ENCODE data around the gene RFX7.
A peak's percentile ranks its signal among the peaks of the same experiment; 100 is the strongest.
"Not testable (repeated sequence)": the region's sequence is repeated elsewhere in the genome, so short reads cannot be mapped to it uniquely, and the experiment has no call there.

The RFX7 gene

DNA sequence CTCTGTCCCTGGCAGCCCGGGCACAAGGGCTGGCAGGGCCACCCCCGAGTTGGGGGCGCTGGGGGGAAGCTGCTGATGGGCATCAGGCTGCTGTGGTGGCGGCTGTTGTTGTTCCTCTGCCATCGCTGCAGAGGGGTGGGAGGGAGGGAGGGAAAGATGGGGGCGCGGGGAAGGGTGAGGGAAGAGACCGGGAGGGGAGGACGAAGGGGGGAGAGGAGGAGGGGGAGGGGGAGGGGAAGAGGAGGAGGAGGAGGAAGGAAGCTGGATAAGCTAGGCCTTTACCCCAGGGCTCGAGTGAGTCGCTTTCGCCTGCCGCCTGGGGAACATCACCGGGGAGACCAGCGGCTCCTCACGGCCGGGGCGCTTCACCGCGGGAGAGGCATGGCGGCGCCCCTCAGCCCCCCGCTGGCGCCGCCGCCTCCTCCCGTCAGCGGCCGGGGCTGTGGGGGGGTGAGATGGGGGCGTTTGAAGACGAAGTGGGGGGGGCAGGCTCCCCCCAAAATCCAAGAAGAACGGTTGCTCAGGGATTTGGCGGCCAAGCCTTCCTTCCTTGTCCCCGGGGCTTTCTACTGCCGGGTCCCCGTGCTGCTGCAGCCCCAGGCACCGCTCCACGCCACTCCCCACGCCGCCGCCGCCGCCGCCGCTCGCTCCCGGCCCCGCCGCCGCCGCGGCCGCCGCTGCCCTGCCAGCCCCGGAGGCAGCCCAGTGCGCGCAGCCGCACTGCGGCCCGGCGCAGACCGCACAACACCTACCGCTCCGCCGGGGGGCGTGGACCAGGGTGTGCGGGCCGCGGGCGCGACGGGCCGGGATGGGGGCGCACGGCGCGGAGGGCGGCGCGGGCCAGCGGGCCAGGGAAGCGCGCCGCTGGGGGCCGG lies at the start of gene RFX7:
Gene RFX7, minus strand, starts transcription at position 717 of the 875 bp plus-strand sequence. Its CDS starts 594 bp downstream, at position 123.
- DNase-seq, result peak; percentile 75

DNA sequence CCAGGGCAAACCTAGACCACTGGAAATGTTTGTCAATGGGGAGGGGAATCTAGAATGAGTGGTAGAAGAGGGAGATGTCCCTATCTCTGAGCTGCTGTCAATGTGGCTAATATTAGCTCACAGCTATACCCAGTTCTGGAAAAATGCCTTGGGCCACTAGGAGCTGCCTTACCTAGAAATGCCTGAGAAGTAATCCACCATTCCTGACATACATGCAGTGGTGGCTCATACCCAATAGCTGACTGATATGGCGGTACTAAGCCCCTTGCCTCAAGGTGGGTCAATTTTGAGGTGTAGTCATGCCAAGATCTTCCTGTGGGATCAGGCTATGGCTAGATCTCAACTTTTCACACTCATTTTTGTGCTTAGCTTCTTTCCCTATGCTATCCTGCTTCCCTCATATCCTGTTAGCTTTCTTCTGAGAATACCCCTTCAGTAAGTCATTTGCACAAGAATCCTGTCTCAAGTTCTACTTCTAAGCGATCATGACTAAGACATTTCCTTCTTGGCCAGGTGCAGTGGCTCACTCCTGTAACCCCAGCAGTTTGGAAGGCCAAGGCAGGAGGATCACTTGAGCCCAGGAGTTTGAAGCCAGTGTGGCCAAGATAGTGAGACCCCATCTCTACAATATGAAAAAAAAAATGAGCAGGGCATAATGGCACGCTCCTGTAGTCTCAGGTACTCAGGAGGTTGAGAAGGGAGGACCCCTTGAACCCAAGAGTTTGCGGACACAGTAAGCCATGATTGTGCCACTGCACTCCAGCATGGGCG lies 49.1 kb upstream of the RFX7 start:
- DNase-seq, result no peak

DNA sequence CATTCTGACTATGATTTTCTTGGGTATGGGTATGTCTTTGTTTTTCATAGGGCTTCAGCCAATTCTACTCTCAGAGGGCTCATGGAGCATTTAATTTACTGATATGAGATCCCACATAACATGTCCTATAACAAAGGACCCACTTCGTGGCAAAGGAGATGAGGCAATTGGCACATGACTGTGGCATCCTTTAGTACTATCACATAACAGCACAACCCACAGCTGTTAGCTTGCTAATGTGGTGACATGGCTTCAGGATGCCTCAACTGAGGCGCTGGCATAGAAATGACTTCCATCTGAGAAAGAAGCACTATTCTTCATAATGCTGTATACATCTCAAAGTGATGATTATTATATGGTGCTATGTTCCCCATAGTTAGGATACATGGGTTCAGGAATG lies 48.1 kb upstream of the RFX7 start:
- DNase-seq, result no peak

DNA sequence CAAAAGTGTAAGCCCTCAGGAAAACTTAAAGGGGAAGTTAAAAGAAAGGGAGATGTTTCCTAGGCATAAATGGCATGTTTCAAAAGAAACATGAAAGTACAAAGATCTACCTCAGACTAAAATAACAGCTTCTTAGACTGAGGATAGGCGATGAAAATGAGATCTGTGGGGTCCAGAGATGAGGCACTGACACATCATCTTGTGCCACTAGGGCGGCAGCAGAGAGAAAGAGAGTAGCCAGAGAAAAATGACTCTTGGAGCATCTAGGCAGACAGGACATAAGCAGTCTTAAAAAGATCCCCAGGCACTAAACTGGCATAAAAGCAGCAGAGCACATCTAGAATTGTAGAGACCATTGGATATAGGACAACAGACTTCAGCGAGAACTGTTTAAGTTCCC lies 42.5 kb upstream of the RFX7 start:
- no peak for DNase-seq

DNA sequence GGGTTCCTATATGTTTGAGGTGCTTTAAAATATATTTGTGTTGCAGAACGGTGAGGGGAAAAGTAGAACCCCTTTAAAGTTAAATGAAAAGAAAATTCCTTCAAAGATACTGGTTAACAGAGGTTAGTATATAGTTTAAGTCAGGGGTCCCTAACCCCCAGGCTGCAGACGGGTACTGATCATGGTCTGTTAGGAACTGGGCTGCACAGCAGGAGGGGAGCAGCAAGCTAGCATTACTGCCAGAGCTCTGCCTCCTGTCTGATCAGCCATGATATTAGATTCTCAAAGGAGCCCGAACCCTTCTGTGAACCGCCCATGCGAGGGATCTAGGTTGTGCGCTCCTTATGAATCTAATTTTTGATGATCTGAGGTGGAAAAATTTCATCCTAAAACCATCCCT lies 37.5 kb upstream of the RFX7 start:
- DNase-seq, result no peak

- no peak for DNase-seq
These were observed 30.0 kb upstream of the RFX7 start for GRCh38 chr15:56273724-56274123.

GRCh38 chr15:56272454-56272853 lies 28.8 kb upstream of the RFX7 start:
- no peak for DNase-seq

DNA sequence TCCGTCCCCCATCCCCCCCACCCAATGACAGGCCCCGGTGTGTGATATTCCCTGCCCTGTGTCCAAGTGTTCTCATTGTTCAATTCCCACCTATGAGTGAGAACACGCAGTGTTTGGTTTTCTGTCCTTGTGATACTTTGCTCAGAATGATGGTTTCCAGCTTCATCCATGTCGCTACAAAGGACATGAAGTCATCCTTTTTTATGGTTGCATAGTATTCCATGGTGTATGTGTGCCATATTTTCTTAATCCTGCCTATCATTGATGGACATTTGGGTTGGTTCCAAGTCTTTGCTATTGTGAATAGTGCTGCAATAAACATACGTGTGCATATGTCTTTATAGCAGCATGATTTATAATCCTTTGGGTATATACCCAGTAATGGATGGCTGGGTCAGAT lies 22.8 kb upstream of the RFX7 start:
- DNase-seq, result not testable (repeated sequence)

DNA sequence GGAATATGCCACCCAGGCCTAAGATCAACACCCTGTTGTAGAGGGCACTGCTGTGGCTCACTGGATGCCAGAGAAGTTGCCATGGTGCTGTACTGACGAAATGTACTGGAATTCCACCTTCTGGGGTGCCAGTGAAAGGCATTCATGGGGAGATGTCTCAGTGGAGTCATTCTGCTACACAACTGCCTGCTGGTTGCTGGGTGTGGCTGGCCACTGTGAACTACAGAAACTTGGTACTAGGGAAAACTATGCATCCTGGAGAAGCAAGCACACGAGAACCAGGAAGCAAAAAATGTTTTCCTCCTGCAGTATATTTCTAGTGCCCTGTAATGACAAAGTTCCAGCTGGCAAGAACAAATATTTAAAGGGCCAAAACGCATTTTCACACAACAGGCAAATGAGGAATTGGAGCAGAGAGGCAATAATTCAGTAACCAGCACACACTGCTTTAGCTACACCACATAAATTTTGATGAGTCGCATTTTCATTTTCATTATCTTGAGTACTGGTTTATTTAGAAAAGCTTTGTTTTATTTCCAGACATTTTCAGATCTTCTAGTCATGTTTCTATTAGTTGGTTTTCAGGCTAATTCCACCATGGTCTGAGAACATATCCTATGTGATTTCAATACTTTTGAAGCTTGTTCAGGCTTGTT lies 18.3 kb upstream of the RFX7 start:
- no peak for DNase-seq

GRCh38 chr15:56257306-56257705 lies 13.6 kb upstream of the RFX7 start:
- not testable (repeated sequence) for DNase-seq

DNA sequence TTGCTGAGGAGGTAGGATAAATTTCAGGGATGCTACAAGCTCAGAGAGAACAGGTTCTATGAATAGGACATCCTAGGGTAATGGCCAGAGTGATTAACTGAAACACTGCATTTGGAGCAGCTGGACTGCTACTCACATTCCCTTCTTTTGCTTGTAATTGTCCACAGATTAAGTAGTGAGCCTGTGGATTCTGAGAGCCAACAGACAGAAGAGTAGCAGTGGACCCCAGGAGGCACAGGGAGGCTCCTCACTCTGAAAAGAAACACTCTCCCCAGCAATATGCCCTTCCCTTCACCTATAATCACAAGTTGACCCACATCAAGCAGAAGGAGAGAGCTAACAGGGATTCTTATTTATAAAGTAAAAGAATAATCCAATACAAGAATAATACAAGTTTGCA lies 10.6 kb upstream of the RFX7 start:
- DNase-seq, result no peak

GRCh38 chr15:56252386-56252785 lies 8.7 kb upstream of the RFX7 start:
- no peak for DNase-seq

DNA sequence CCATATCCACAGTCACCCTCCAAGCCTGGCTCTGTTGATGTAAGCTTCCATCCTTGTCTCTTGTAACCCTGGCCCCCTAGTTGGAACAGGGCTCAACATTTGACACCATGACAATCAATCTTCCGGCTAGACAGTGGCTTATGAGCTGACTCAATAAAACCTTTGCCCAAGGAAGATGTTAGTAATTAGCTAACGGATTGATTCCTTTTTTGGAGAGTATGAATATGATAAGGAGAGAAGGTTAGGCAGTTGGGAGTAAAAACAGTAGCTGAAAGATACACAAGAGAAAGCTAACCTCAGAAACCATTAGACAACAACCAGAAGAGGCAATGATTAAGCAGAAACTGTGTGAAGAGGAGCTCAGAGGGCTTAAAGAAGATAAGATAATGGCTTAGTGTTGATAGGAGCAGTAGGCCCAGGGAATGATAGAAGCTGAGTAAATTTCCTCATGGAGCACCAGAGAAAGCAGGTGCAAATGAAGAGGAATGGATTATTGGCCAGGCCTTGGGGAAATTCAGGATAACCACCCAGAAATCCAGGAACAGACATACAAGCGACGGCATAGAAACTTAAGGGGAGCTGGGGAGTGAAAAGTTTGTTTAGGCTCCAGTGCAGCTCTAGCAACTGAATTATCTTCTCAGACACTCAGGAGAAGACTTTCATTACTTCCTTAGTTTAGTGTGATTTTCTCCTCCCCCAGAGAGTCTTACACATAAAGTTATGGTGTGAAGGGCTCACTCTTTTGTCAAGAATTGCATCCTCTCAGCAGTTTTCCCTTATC lies 7.8 kb upstream of the RFX7 start:
- no peak for DNase-seq

DNA sequence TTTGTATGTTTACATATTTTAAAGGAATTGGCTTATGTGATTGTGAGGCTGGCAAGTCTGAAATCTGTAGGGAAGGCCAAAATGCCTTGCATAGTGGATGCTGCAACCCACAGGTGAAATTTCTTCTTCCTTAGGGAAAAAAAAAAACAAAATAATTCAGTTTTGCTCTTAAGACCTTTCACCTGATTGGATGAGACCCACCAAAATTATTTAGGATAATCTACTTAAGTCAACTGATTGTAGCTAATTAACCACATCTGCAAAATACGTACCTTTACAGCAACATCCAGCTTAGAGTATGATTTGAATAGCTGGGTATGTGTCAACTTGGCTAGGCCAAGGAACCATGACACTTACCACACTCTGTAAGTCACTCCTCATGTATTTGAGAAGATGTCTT lies 6.9 kb upstream of the RFX7 start:
- no peak for DNase-seq

DNA sequence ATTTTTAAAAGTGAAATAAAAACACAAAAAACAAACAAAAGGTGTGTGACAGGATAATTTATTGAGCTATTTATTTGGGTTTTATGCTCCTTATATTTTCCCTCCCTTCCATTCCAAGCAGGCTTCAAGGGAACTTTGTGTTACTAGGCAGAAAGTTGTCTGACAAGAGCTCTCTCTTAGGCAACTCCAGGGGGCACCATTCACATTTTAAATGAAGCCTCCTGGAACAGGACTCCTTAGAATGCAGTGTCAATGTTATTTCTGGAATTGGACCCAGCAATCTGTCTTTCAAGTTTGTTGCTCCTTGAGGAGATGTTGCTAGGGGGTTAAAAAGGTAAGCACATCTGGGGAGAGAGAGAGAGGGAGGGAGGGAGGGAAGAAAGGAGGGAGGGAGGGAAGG lies 5.4 kb upstream of the RFX7 start:
- DNase-seq, result no peak

GRCh38 chr15:56248311-56248992 lies 4.8 kb upstream of the RFX7 start:
- DNase-seq, result no peak

DNA sequence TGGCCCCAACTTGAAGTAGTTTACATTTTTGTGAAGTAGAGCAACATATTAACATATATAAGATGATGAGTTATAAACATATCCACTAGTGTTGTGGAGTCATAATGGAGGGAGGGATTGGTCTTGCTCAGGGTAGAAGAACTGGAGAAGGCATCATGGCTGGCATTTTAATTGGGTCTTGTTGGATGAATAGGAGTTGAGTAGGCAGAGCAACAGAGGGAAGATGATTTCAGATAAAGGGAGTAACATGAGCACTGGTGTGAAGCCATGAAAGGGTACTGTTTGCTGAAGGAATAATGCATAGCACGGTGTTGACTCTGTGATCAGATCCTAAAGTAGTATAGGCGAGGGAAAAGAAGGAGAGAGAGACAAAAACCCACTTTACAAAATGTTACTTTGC lies 3.6 kb upstream of the RFX7 start:
- no peak for DNase-seq

GRCh38 chr15:56245871-56246814 lies 2.5 kb upstream of the RFX7 start:
- DNase-seq, result peak; percentile 91

GRCh38 chr15:56244811-56245576 lies 1.3 kb upstream of the RFX7 start:
- DNase-seq, result no peak

All from midbrain (tissue), 1 donor.